ENCODE results near the gene RBKS.

RBKS gene

GRCh38 chr2:27792759-27793158 lies 97.4 kb downstream of the RBKS start:
- H3K9me3 Mint-ChIP-seq = no peaks in the 10 kb centered on the region
- H3K36me3 Mint-ChIP-seq (ENCODE audit: low read depth) = peaks cover 20% of the 10 kb centered on the region
- no peak overlapping the region for H3K4me3 Mint-ChIP-seq
- H3K27ac Mint-ChIP-seq = no peak overlapping the region
- H3K4me1 Mint-ChIP-seq = peaks cover 15% of the 10 kb centered on the region
- H3K27me3 Mint-ChIP-seq (ENCODE audit: low read depth) = no peaks in the 10 kb centered on the region
- TF ChIP-seq CTCF (IDR thresholded peaks at IDR 0.05; ENCODE audit: unreplicated experiment in 3 of 3) = no peak

GRCh38 chr2:27790796-27791195 lies 99.4 kb downstream of the RBKS start:
- no peak overlapping the region for H3K4me3 Mint-ChIP-seq
- H3K4me1 Mint-ChIP-seq = peaks cover 7% of the 10 kb centered on the region
- H3K27ac Mint-ChIP-seq = no peak overlapping the region
- no peak for TF ChIP-seq CTCF (IDR thresholded peaks at IDR 0.05; ENCODE audit: unreplicated experiment in 3 of 3)
- peaks cover 21% of the 10 kb centered on the region for H3K36me3 Mint-ChIP-seq (ENCODE audit: low read depth)
- no peaks in the 10 kb centered on the region for H3K9me3 Mint-ChIP-seq
- no peaks in the 10 kb centered on the region for H3K27me3 Mint-ChIP-seq (ENCODE audit: low read depth)

GRCh38 chr2:27782701-27783100 lies 107.5 kb downstream of the RBKS start:
- H3K9me3 Mint-ChIP-seq = no peaks in the 10 kb centered on the region
- no peak for TF ChIP-seq CTCF (IDR thresholded peaks at IDR 0.05; ENCODE audit: unreplicated experiment in 3 of 3)
- no peak overlapping the region for H3K27ac Mint-ChIP-seq
- H3K4me1 Mint-ChIP-seq = peaks cover 4% of the 10 kb centered on the region
- H3K36me3 Mint-ChIP-seq (ENCODE audit: low read depth) = peaks cover 30% of the 10 kb centered on the region
- H3K4me3 Mint-ChIP-seq = no peak overlapping the region
- H3K27me3 Mint-ChIP-seq (ENCODE audit: low read depth) = no peaks in the 10 kb centered on the region

GRCh38 chr2:27781496-27781895 lies 108.7 kb downstream of the RBKS start:
- Mint-ChIP-seq H3K4me3 (no peak overlapping the region), H3K27me3 (ENCODE audit: low read depth) (no peaks in the 10 kb centered on the region), H3K4me1 (peaks cover 4% of the 10 kb centered on the region), H3K27ac (no peak overlapping the region), H3K9me3 (no peaks in the 10 kb centered on the region), H3K36me3 (ENCODE audit: low read depth) (peaks cover 33% of the 10 kb centered on the region)
- no peak for TF ChIP-seq CTCF (IDR thresholded peaks at IDR 0.05; ENCODE audit: unreplicated experiment in 3 of 3)

- Mint-ChIP-seq H3K27ac (peak overlapping the region in 1 of 3 experiments; percentile 0), H3K4me1 (peaks cover 7% of the 10 kb centered on the region), H3K4me3 (no peak overlapping the region), H3K27me3 (ENCODE audit: low read depth) (no peaks in the 10 kb centered on the region), H3K36me3 (ENCODE audit: low read depth) (peaks cover 34% of the 10 kb centered on the region), H3K9me3 (no peaks in the 10 kb centered on the region)
- TF ChIP-seq CTCF (IDR thresholded peaks at IDR 0.05; ENCODE audit: unreplicated experiment in 3 of 3) = no peak
These were observed 110.7 kb downstream of the RBKS start for GRCh38 chr2:27779417-27780055.

- H3K36me3 Mint-ChIP-seq (ENCODE audit: low read depth) = peaks cover 28% of the 10 kb centered on the region
These were observed 113.5 kb downstream of the RBKS start for GRCh38 chr2:27776696-27777095.

More at GRCh38 chr2:27776696-27777095, 113.5 kb downstream of the RBKS start:
- Mint-ChIP-seq H3K27ac (no peak overlapping the region), H3K9me3 (no peaks in the 10 kb centered on the region), H3K27me3 (ENCODE audit: low read depth) (no peaks in the 10 kb centered on the region), H3K4me3 (no peak overlapping the region), H3K4me1 (peaks cover 33% of the 10 kb centered on the region)
- TF ChIP-seq CTCF (IDR thresholded peaks at IDR 0.05; ENCODE audit: unreplicated experiment in 3 of 3) = no peak

Measured in nephron (organoid).